SKM-1 treated with dmso at 0.1 percent for 144 hours (cell line): ENCODE data around the gene AUTS2.

Experiments
- DNase-seq: peaks from one replicate; lab custom pipeline; 2025; ENCODE audit not compliant: unreplicated experiment; lab: John Stamatoyannopoulos, UW

The AUTS2 gene

DNA sequence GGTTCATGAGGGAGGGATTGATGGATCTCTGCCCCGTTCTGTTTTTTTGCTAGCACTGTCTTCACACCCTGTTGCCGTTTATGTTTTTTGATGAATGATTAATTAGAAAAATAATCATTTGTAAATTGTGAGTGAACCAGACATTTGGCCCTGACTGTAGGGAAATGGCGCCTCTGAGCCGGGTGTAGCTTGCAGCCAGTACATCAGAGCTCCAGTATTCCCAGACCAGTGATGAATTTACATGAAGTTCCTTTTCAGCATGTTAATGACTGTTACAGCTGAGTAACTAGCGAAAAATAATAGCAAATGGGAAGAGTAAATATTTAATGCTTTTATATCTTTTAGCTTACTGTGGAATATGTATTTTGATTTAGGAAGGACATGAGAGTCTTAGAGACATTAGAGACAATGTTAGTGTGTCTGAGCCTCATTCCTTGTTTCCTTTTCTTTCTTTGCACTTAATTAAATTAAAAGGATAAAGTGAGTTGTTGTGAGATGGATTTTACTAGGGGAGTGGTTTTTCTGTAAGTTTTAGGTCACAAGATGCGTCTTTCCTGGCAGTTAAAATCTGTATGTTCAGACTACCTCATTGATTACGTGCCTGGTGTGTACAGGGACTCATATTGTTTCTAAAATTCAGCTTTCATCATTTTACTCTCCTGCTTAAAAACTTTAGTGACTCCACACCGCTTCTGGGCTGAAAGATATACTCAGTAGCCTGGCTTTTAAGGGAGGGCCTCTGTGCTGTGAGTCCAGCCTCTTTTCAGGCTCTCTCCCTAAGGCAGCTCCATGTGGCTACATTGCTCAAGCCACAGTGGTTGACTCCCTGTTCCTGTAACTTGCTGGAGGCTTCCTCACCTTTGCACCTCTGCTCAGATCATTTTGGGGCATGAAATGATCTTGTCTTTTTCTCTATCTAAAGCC, 86.4 kb downstream of the AUTS2 start:
- DNase-seq = peak; percentile 45

DNA sequence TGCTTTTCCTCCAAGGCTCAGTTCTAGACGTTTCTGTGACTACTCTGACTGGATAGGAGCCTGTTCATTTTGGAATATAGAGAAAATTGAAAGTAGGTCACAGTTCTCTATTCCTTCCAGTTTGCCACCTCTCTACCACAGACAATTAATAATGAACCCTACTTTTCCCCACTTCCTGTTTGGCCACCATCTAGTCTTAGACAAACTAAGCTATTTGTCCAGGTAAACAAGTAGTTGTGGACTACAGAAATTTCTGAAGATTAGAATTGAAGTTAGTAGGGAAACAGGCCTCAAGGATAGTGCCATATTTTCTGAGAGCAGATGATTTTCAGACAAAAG, 87.0 kb downstream of the AUTS2 start:
- DNase-seq = no peak

DNA sequence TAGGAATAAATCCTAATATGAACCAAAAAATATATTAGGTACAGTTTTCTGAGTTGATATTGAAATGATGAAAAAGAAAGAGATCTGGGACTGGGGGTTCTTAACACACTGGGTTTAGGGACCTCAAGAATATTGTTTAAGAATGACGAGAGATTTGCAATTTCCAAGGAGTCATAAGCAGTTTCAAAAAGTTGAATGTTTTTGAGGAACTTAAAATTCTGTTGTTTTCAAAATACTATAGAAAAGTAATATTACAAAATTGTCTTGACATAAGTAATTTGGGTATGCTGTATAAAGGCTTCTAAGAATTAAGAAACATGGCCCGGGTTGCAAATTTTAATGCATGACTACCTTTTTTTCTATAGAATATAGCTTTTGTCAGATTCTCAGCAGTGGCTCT, 88.1 kb downstream of the AUTS2 start:
- no peak for DNase-seq

DNA sequence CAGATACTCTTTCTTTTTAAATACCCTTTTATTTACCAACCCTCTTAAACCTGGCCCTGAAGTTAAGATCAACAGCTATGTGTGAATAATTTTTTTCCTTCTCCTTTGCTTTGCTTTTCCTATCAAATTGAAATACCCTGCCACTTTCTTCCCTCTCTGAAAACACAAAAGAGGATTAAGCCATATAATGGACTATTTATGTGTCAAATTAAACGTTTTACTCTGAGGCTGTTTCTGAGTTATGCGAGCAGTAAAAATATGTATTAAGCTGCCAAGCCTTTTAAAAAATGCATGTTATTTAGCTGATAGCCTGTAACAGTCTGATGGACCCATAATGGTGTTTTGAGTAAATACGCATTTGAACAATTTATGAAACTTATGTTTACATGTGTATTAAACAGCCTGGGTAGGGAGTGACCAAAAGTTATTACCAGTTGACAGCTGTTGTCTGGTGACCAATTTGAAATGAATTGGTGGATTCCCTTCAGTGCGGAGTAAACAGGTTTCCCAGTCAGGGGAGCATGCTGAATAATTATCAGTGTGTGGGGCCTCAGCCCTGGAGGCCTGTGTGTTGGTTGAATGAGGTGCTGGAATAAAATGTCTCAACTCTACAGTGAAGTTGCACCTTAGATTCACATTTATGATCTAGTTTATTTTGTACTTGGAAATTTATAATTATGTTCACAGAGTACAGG, 89.6 kb downstream of the AUTS2 start:
- DNase-seq = no peak

DNA sequence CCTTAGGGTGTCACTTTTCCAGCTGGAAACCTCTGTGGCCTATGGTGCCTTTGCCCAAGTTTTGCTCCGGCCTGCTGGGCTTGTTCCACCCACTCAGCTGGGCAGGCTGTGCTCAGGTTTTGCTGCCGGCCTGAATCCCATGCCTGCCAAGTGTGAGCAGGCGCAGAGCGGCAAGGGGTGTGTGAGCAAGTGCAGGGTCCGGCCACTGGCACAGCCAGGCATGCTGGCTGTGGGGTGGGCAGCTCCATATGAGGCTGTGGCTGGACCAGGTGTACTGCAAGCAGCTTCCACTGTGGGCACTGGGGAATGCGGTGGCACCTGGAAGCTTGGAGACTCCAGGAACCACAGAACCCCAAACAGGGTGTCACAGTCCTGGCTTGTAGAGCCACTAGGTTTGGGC, 92.1 kb downstream of the AUTS2 start:
- no peak for DNase-seq

DNA sequence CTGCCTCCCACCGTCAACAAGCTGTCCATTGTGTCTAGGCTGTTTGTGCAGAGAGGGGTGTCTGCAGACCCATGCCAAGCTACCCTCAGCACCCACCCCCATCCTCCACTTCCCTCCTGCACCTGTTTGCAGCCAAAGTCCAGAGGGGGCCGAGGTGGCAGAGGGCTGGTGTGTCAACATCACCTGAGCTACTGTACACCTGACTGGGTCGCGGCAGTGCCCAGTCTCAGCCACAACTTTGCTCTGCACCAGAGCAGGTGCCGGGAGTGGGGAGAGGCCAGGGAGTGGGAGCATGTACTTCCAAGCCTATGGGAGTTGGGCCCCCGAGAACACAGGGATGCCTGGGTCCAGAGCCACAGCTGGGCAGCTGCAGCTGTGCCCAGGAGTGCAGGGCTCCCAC, 93.1 kb downstream of the AUTS2 start:
- no peak for DNase-seq

DNA sequence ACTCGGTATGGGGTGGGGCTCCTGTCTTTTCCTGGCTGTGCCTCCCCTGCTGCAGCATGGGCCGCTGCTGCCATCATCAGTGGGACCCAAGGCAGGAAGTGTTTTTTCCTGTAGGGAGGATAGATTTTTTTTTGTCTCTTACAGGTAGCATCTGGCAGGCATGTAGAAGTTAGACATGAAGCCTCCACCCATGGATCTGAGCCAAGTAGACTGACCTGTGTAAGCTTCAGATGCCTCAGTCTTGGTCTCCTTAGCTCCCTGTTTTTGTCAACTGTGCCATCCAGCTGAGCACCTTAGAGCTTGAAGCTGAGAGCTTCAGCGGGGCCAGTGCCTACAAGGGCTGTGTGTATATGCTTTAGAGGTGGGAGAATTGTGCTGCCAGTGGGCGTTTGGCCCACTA, 93.5 kb downstream of the AUTS2 start:
- no peak for DNase-seq

DNA sequence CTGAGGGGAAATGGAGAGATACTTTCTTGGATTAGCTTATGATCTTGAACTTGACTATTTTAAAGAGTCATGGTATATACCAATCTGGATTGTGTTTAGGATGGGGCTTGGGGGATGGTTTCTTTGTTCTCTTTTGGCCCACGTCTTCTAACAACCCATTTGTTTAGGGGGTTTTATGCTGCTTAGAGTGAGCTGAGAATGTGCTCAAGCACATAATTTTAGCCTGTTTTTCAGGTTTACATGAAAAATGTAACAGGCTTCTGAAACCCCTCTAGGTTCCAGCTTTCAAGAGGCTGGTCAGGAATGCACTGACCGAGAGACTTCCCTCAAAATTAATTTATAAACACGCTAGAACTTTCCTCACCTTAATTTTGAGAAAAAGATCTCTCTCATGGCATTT, 94.3 kb downstream of the AUTS2 start:
- DNase-seq = no peak

DNA sequence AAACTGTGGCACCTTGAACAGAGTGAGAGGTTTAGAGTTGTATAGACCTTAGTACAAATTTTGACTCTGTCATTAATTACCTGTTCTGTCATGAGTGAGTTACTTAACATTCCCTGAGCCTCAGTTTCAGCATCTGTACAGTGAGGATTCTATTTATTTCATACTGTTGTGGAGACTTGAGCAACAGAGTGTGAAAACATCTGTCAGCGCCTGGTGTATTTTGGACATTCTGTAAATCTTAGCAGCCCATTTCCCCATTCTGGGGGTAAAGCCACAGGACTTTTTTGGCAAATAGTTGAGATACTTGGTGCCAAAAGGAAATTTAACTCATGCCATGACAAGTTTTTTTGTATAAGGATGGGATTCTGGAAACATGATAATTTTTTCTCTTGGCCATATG, 94.8 kb downstream of the AUTS2 start:
- peak; percentile 28 for DNase-seq

DNA sequence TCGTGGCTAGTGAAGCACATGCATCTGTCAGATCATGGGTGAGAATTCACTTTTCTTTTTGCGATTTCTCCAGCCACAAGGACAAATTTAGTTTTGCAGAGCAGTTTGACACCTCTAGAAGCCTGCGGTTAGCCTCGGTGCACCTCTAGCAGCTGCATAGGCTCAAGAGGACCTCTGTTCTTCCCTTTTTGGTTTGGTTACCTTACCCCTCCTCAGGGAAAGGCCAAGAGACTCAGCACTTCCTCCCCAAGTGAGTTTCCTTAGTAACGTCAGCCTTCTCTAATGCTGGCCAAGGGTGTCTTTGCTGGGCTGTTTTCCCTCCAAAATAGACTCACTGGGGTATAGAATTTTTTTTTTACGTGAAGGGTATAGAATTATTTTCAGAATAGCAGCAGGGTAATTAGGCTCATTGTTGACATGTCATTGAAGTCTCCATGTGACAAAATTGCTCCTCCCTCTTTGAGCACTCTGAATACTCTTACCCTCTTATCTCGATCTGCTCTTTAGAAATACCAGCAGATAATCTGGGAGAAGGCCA, 97.8 kb downstream of the AUTS2 start:
- DNase-seq = peak; percentile 84

DNA sequence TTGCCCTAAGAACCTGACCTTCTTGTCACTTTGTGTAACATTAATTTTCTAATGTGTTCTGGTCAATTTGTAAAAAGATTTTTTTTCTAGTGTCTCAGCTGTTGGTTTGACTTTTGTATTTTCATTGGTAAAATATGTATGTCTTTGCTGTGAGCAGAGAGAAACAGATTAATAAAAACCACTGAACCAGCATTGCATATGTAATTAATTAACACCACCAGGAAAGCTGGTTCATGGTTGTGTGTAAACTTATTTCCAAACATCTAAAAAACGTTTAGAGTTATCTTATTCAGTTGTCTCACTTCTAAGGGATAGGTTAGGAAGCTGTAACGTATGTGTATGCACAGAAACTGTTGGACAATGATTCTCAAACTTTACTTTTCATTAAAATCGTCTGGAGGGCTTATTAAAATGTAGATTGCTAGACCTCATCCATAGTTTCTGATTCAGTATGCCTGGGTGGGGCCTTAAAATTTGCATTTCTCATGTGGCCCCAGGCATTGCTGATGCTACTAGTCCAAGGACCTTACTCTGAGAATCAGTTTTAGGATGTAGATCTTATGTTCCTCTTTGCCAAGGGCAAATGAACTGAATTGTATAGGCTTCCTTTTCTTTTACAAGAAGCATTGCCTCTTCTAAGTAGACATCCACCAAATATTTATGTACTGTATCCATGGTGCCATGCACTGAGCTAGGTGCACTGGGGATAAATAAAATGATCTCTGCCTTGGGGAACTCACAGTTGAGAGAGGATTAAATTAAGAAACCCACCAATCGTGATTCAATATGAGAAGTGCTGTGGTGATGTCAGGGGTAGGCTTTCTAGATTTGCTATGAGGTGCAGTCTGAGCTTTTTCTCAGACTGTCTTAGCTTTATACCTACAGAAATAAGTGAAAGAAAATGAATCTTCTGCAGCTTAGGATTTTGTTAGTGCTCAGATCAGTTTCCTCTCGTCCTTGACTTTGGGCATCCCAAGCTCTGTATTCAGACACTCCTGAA, 98.7 kb downstream of the AUTS2 start:
- DNase-seq = no peak

DNA sequence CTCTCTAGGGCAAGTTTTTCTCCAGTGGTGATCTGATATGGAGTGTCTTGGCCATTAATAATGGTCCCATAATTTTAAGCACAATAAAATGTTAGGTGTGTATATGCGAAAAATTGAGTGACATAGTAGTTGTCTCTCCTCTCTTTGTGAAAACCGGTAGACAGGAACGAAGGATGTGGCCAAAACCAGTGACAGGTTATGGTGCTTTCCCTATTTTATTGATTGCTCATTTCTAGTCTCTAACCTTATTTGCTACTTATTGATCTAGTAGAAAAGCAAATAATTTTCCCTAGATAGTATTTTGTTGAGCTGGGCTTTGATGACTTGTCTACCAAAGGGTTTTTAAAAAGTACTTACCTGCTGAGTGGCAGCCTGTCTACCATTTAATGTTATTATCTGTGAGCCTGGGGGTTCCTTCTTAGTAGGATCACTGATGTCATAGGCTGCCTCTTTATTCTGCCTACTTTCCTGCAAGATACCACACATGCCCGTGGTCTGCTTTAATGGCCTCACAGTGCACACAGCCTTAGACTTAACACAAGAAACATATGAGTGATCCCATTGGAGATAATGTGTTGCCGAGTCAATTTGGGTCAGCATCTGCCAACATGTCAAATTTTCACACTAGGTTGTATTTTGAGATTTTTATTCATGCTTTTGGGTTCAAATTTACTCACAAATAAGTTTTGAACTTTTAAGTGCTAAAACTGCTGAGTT, 100.0 kb downstream of the AUTS2 start:
- no peak for DNase-seq

DNA sequence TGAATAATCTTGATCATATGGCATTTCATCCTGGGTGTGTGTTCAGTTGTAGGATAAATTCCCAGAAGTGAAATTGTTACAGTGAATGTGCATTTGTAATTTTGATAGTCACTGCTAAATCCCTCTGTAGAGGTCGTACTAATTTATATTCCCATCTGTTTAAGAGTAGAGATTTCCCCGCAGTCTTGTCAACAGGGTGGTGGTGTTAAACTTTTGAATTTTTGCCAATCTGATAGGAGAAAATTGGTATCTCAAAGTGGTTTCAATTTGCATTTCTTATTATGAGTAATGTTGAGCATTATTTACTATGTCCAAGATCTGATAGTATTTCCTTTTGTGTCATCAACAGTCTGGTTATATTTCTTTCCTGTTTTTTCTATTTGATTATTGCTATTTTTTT, 101.7 kb downstream of the AUTS2 start:
- DNase-seq = no peak

DNA sequence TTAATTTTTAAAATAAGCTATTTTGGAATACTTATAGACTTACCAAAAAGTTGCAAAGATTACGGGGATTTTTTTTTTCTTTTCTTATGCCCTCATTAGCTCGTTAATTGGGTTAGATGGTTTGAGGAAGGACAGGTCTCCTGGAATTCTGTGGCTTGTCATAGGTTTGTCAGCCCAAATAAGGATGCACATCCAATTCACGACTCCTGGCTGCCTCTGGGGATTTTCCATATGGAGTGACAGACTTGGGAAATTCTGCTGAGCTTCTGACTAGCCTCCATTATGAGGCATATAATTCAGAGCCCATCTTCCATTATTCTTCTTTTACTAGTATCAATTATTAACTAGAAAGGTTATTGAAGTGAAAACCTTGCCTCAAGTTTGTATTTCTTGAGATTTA, 102.1 kb downstream of the AUTS2 start:
- DNase-seq = no peak

DNA sequence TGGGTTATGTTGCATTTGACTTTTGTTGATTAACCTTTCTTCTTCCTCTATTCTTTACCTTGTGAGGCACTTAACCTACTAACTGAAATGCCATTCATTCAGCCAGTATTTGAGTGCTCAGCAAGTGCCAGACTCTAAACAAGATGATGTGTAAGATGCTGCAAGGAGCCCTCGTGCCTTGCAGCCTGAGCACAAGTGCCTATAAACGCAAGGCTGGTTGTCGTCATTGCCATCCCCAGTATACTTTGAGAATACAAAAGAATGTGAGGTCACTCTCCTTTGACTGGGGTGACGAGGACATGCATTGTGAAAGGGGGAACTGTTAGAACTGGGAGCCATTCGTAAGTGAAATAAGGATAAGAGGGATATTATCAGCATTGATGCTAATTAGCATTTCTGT, 103.0 kb downstream of the AUTS2 start:
- DNase-seq = no peak

DNA sequence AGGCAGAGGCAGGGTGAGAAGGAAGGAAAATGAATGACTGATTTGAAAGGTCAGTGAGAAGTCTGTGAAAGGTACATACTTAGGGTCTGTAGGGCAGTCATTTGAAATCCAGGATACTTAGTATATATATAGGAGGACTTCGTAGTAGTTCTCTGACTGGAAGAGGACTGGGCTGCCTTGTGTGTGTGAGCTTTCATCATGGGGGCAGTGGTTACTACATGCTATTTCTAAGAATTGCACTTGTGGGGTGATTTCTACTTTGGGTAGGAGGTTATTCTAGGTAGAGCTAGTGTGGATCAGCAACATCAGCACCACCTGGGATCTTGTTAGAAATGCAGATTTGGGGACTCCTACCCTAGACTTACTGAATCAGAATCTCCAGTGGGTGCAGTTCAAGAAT, 104.1 kb downstream of the AUTS2 start:
- no peak for DNase-seq

DNA sequence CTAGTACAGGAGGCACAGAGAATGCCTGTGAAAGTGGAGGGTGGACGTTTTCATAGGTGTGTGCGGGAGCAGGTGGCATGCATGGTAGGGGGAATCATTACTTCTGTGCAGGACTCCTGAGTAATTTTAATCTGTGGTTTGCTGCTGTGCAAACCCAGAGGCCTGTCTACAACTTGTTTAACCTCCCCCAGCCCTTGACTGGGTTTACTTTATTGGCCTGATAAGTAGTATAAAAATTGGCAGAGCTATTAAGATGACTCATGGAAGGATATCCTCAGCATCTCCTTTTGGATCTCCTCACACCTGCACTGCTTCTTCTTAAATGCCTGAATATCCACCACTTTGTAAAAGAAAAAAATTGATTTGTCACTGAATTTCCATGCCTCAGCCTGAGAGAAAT, 104.8 kb downstream of the AUTS2 start:
- no peak for DNase-seq

DNA sequence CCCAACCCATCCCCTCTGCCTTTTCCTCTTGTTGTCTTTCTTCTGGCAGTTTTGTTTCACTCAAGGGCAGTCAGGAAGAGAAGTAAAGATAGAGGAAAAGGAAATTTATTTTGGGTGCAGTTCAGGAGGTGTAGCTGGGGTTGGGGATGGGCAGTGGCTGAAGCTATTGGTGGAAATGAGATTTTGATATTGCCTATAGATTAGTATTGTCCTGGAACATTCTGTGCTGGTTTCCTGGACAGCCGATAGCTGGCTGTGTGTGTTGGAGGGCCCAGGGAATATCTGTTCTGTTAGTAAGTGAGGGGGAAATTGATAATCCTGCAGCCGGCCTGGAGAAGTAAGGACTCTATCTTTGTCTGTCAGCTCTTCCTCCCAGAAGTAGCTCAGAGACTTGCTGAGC, 107.8 kb downstream of the AUTS2 start:
- no peak for DNase-seq

DNA sequence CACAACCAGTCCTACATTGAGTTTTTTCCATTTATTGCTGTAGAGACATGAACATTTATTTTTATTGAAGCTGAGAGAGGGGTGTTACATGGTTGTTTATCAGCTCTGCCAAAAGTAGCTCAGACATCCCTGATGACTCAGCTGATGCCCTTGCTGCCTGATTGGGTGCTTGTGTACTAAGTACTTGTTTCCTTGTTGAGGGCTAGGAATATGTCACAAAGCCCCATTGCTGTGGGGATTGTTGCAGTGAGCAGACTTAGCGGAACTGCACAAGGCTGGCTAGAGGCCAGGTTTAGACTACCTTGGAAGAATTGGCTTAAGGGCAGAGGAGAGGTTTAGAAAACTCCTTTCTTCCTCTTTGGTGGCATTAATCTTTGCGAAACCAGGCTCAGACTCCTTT, 110.6 kb downstream of the AUTS2 start:
- no peak for DNase-seq

DNA sequence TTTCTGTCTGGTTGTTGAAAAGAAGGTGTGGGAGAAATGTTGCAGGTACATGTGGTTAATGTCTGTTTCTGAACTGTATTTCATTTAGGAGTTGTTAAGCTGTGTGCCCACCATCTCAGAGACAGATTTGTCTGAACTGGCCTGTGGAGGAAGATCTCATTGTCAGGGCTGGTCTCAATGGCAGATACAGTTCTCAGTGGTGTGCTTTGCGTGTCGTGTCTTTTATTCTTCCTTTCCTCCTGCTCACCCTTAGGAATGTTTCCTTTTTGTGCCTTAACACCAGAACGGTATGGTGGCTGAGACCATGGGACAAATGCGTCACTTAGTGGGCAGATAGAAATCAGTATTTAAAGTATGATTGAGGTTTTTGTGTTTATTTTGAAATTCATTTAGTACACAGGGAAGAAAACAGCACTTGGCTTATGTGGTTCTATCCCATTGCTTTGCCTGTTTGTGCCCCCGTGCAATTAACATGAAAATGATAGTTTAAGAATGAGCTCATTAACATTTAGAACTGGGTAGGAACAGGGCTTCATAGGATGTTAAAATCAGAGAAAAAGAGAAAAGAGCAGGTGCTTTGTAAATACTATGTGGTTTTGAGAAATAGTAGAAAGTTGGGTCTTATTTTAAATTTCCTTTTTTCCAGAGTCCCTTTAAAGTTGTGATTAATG, 112.6 kb downstream of the AUTS2 start:
- no peak for DNase-seq
